LNCaP clone FGC (cell line): ENCODE measurements around the gene ZDHHC13.

Experiments used
- DNase-seq: peaks from one replicate; pipeline ENCODE4 v3.0.0-alpha.2; 2011; ENCODE audit warnings: low read depth
- H3K4me3 ChIP-seq: 2 replicates; pipeline ENCODE4 v1.5.1; 2011; ENCODE audit warnings: mild to moderate bottlenecking, low read depth, low read length, control low read depth
- TF ChIP-seq, protein P1 (sequence below): IDR thresholded peaks from 2 replicates; pipeline ENCODE4 v1.5.1; 2012; ENCODE audit warnings: mild to moderate bottlenecking; ENCODE audit not compliant: control insufficient read depth, insufficient read depth; ENCODE audit errors: extremely low read depth

Gene ZDHHC13

DNA sequence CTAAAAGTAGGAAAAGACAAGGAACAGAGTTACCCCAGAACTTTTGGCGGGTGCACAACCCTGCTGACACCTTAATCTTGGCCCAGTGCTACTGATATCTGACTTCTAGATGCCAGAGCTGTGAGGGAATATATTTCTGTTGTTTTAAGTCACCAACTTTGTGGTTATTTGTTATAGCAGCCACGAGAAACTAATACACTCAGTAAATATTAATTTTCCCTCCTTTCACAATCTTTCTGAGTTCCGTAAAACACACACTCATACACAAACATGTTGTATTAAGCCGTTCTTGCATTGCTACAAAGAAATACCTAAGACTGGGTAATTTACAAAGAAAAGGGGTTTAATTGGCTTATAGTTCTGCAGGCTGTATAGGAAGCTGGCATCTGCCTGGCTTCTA, 16.1 kb upstream of the ZDHHC13 start:
- TF ChIP-seq, protein P1, sequence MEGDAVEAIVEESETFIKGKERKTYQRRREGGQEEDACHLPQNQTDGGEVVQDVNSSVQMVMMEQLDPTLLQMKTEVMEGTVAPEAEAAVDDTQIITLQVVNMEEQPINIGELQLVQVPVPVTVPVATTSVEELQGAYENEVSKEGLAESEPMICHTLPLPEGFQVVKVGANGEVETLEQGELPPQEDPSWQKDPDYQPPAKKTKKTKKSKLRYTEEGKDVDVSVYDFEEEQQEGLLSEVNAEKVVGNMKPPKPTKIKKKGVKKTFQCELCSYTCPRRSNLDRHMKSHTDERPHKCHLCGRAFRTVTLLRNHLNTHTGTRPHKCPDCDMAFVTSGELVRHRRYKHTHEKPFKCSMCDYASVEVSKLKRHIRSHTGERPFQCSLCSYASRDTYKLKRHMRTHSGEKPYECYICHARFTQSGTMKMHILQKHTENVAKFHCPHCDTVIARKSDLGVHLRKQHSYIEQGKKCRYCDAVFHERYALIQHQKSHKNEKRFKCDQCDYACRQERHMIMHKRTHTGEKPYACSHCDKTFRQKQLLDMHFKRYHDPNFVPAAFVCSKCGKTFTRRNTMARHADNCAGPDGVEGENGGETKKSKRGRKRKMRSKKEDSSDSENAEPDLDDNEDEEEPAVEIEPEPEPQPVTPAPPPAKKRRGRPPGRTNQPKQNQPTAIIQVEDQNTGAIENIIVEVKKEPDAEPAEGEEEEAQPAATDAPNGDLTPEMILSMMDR = no peak
- H3K4me3 ChIP-seq = no peak overlapping the region
- no peak for DNase-seq

DNA sequence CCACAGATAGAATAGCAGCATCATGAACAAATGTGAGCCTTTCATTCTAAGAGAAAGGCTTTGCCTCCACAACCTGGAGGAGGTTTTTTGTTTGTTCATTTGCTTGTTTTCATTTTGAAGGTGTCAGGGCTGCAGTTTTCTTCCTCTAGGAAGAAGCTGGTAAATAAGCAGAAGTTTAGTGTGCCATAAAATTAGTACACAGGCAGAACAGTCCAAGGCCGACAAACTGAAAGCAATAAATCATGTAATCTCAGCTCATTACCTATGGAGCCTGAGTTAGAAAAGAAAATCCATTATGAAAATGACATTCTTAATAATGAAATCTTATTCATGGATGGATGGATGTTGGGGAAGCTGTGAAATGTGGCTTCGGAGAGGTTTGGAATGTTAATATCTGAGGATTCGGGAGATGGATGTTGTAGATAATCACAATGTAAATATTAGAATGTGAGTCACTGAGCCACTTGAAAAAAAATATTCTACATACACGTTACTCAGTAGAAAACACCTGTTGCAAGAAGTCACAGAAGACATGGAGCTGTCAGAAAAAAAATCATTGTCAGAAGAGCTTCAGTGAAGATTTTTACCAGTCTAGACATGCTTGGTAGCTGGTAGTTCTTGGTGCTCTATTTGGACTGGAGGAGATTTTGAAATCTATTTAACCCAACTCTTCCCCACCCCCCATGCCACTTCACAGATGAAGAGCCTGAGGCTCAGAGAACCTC, 15.0 kb upstream of the ZDHHC13 start:
- no peak overlapping the region for H3K4me3 ChIP-seq
- no peak for DNase-seq
- TF ChIP-seq, protein P1 = no peak

DNA sequence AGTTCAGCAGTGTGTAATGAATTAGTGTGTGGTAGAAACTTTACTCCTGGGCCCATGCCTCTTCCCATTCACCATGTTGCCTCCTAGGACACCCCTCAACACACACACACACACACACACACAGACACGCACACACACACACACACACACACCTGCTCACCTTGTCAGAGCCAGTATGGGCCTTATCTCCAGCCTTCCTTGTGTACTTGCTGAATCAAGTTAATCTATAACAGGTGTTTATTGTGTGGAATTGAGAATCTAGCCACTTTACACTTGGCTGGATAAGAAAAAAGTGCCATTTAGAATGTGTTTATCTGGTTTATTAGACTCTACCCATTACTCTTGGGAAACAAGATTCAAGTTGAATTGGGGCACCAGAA, 14.5 kb upstream of the ZDHHC13 start:
- no peak overlapping the region for H3K4me3 ChIP-seq
- no peak for DNase-seq
- TF ChIP-seq, protein P1 = no peak

DNA sequence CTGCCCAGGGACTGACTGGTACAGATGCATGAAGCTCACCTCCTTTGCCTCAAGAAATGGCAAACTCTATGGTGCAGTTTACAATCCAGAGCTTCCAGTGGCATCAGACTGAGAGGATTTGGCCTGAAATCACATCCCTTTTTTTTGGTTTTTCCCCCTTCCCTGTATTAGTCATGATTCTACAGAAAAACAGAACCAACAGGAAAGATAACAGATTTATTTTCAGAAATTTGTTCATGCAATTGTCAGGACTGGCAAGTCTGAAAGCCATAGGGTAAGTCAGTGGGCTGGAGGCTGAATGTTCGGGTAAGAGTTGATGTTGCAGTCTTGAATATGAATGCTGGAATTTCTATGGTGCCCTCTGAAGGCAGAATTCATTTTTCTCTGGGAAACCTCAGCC, 12.0 kb upstream of the ZDHHC13 start:
- H3K4me3 ChIP-seq = no peak overlapping the region
- TF ChIP-seq, protein P1 = no peak
- no peak for DNase-seq

DNA sequence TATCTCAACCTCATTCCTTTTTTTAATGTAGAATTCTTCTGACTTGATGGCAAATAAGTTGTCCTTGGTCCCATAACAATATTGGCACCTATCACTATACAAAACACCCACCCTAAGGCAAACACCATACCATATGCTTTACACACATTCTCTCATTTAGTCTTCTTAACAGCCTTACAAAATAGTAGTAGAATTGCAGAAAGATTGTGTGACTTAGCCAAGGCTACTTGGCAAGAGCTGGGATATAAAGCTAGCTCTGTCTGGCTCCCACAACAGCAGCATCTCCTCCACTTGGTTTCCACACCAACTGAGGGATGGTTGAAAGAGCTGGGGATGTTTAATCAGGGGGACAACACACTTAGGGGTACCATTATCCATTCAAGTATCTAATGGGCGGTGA, 9.8 kb upstream of the ZDHHC13 start:
- TF ChIP-seq, protein P1 = no peak
- H3K4me3 ChIP-seq = no peak overlapping the region
- no peak for DNase-seq

- no peak for DNase-seq
- H3K4me3 ChIP-seq = no peak overlapping the region
- TF ChIP-seq, protein P1 = no peak
These were observed 6.7 kb upstream of the ZDHHC13 start for GRCh38 chr11:19110295-19110694.

DNA sequence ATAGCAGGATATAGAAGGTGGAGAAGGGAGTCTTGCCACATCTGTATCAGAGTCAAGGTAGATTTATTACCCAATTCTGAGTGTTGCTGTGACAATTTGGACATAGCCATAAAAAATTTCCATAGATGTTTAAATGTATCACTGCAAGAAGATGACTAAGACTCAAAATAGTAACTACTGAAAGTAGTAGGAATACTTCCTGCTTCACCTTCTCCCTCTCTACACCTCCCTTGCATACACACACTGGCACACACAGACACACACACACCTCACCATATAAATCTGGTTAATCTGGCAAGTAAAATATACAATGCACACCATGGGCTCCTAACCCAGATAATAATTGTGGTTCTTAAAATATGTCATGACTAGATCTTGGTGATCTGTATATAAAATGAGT, 5.2 kb upstream of the ZDHHC13 start:
- no peak for DNase-seq
- TF ChIP-seq, protein P1 = no peak
- H3K4me3 ChIP-seq = no peak overlapping the region
